Measurements from ENCODE around the gene SMURF1.

SMURF1 gene

GRCh38 chr7:99002148-99002826 lies 141.6 kb downstream of the SMURF1 start:
- Mint-ChIP-seq H3K4me1 (ENCODE audit: low read depth) (peaks cover 6% of the 10 kb centered on the region), H3K27me3 (ENCODE audit: low read depth) (no peaks in the 10 kb centered on the region), H3K36me3 (ENCODE audit: low read depth) (peaks cover 32% of the 10 kb centered on the region), H3K4me3 (no peak overlapping the region), H3K9me3 (no peaks in the 10 kb centered on the region), H3K27ac (no peak overlapping the region)

- no peak overlapping the region for H3K4me3 Mint-ChIP-seq
- H3K4me1 Mint-ChIP-seq (ENCODE audit: low read depth), result peaks cover 6% of the 10 kb centered on the region
- peaks cover 27% of the 10 kb centered on the region for H3K36me3 Mint-ChIP-seq (ENCODE audit: low read depth)
- H3K27me3 Mint-ChIP-seq (ENCODE audit: low read depth), result no peaks in the 10 kb centered on the region
- no peaks in the 10 kb centered on the region for H3K9me3 Mint-ChIP-seq
- no peak overlapping the region for H3K27ac Mint-ChIP-seq
Observed at GRCh38 chr7:99001482-99002147, 142.3 kb downstream of the SMURF1 start.

GRCh38 chr7:99000904-99001465 lies 142.9 kb downstream of the SMURF1 start:
- no peak overlapping the region for H3K27ac Mint-ChIP-seq
- no peak overlapping the region for H3K4me3 Mint-ChIP-seq
- H3K9me3 Mint-ChIP-seq, result no peaks in the 10 kb centered on the region
- peaks cover 7% of the 10 kb centered on the region for H3K4me1 Mint-ChIP-seq (ENCODE audit: low read depth)
- peaks cover 28% of the 10 kb centered on the region for H3K36me3 Mint-ChIP-seq (ENCODE audit: low read depth)
- no peaks in the 10 kb centered on the region for H3K27me3 Mint-ChIP-seq (ENCODE audit: low read depth)

- Mint-ChIP-seq H3K9me3 (no peaks in the 10 kb centered on the region), H3K4me3 (no peak overlapping the region), H3K4me1 (ENCODE audit: low read depth) (peaks cover 11% of the 10 kb centered on the region), H3K36me3 (ENCODE audit: low read depth) (peaks cover 33% of the 10 kb centered on the region), H3K27ac (no peak overlapping the region), H3K27me3 (ENCODE audit: low read depth) (no peaks in the 10 kb centered on the region)
Observed at GRCh38 chr7:99000196-99000903, 143.6 kb downstream of the SMURF1 start.

GRCh38 chr7:98998821-98999725 lies 144.8 kb downstream of the SMURF1 start:
- Mint-ChIP-seq H3K4me3 (no peak overlapping the region), H3K4me1 (ENCODE audit: low read depth) (peaks cover 11% of the 10 kb centered on the region), H3K36me3 (ENCODE audit: low read depth) (peaks cover 36% of the 10 kb centered on the region), H3K27ac (no peak overlapping the region), H3K27me3 (ENCODE audit: low read depth) (no peaks in the 10 kb centered on the region), H3K9me3 (no peaks in the 10 kb centered on the region)

GRCh38 chr7:98997846-98998245 lies 146.1 kb downstream of the SMURF1 start:
- H3K4me1 Mint-ChIP-seq (ENCODE audit: low read depth), result peaks cover 11% of the 10 kb centered on the region
- no peak overlapping the region for H3K27ac Mint-ChIP-seq
- no peaks in the 10 kb centered on the region for H3K9me3 Mint-ChIP-seq
- peaks cover 40% of the 10 kb centered on the region for H3K36me3 Mint-ChIP-seq (ENCODE audit: low read depth)
- H3K4me3 Mint-ChIP-seq, result no peak overlapping the region
- H3K27me3 Mint-ChIP-seq (ENCODE audit: low read depth), result no peaks in the 10 kb centered on the region

- H3K27me3 Mint-ChIP-seq (ENCODE audit: low read depth), result no peaks in the 10 kb centered on the region
- no peak overlapping the region for H3K4me3 Mint-ChIP-seq
- no peak overlapping the region for H3K27ac Mint-ChIP-seq
- peaks cover 6% of the 10 kb centered on the region for H3K4me1 Mint-ChIP-seq (ENCODE audit: low read depth)
- peaks cover 35% of the 10 kb centered on the region for H3K36me3 Mint-ChIP-seq (ENCODE audit: low read depth)
- H3K9me3 Mint-ChIP-seq, result no peaks in the 10 kb centered on the region
Observed at GRCh38 chr7:98996150-98996552, 147.8 kb downstream of the SMURF1 start.

GRCh38 chr7:98995523-98996149 lies 148.3 kb downstream of the SMURF1 start:
- no peaks in the 10 kb centered on the region for H3K27me3 Mint-ChIP-seq (ENCODE audit: low read depth)
- H3K27ac Mint-ChIP-seq, result no peak overlapping the region

GRCh38 chr7:98995111-98995510 lies 148.8 kb downstream of the SMURF1 start:
- Mint-ChIP-seq H3K4me1 (ENCODE audit: low read depth) (peaks cover 6% of the 10 kb centered on the region), H3K27me3 (ENCODE audit: low read depth) (no peaks in the 10 kb centered on the region), H3K9me3 (no peaks in the 10 kb centered on the region), H3K36me3 (ENCODE audit: low read depth) (peaks cover 33% of the 10 kb centered on the region), H3K4me3 (no peak overlapping the region), H3K27ac (no peak overlapping the region)

More at GRCh38 chr7:98995523-98996149, 148.3 kb downstream of the SMURF1 start:
- H3K4me3 Mint-ChIP-seq, result no peak overlapping the region
- peaks cover 6% of the 10 kb centered on the region for H3K4me1 Mint-ChIP-seq (ENCODE audit: low read depth)
- H3K9me3 Mint-ChIP-seq, result no peaks in the 10 kb centered on the region
- H3K36me3 Mint-ChIP-seq (ENCODE audit: low read depth), result peaks cover 30% of the 10 kb centered on the region

- H3K27ac Mint-ChIP-seq, result no peak overlapping the region
- H3K4me3 Mint-ChIP-seq, result no peak overlapping the region
- peaks cover 6% of the 10 kb centered on the region for H3K4me1 Mint-ChIP-seq (ENCODE audit: low read depth)
- H3K9me3 Mint-ChIP-seq, result no peaks in the 10 kb centered on the region
- H3K36me3 Mint-ChIP-seq (ENCODE audit: low read depth), result peaks cover 36% of the 10 kb centered on the region
- H3K27me3 Mint-ChIP-seq (ENCODE audit: low read depth), result no peaks in the 10 kb centered on the region
Observed at GRCh38 chr7:98994046-98994944, 149.6 kb downstream of the SMURF1 start.

- H3K36me3 Mint-ChIP-seq (ENCODE audit: low read depth), result peaks cover 41% of the 10 kb centered on the region
Observed at GRCh38 chr7:98993024-98993897, 150.6 kb downstream of the SMURF1 start.

GRCh38 chr7:98992076-98992475 lies 151.8 kb downstream of the SMURF1 start:
- H3K4me1 Mint-ChIP-seq (ENCODE audit: low read depth), result peaks cover 6% of the 10 kb centered on the region
- no peak overlapping the region for H3K4me3 Mint-ChIP-seq
- no peak overlapping the region for H3K27ac Mint-ChIP-seq
- H3K9me3 Mint-ChIP-seq, result no peaks in the 10 kb centered on the region
- H3K27me3 Mint-ChIP-seq (ENCODE audit: low read depth), result no peaks in the 10 kb centered on the region
- H3K36me3 Mint-ChIP-seq (ENCODE audit: low read depth), result peaks cover 52% of the 10 kb centered on the region

More at GRCh38 chr7:98993024-98993897, 150.6 kb downstream of the SMURF1 start:
- H3K4me3 Mint-ChIP-seq, result no peak overlapping the region
- peaks cover 6% of the 10 kb centered on the region for H3K4me1 Mint-ChIP-seq (ENCODE audit: low read depth)
- H3K9me3 Mint-ChIP-seq, result no peaks in the 10 kb centered on the region
- H3K27me3 Mint-ChIP-seq (ENCODE audit: low read depth), result no peaks in the 10 kb centered on the region
- H3K27ac Mint-ChIP-seq, result no peak overlapping the region

Data from T-helper 1 cell treated with Interleukin-12 subunit alpha and Interleukin-12 subunit beta and Interleukin-4 antibody, amounts not matched to agents 30 μg/mL and 1 μg/mL, for 36 hours (primary cell).